Breast epithelium (tissue), 3 donors: ENCODE data around the gene PTPRG.

Experiments
- POLR2A ChIP-seq: fragments of 450-650 bp; IDR thresholded peaks from one replicate; pipeline ENCODE4 v1.6.1; 2016; ENCODE audit warnings: antibody characterized with exemption, mild to moderate bottlenecking, moderate library complexity
- POLR2AphosphoS5 ChIP-seq, 3 donors: sonication (generic); formaldehyde crosslinking; IDR thresholded peaks; one replicate each; pipeline ENCODE4 v1.6.1; 2017; ENCODE audit warnings: antibody characterized with exemption in 3 of 3
- TF ChIP-seq, protein P1 (sequence below), 3 donors: fragments of 450-650 bp; IDR thresholded peaks; one replicate each; pipeline ENCODE4 v1.5.1; 2016 to 2017; ENCODE audit warnings: antibody characterized with exemption in 3 of 3, mild to moderate bottlenecking in 3 of 3, moderate library complexity in 3 of 3

DNA sequence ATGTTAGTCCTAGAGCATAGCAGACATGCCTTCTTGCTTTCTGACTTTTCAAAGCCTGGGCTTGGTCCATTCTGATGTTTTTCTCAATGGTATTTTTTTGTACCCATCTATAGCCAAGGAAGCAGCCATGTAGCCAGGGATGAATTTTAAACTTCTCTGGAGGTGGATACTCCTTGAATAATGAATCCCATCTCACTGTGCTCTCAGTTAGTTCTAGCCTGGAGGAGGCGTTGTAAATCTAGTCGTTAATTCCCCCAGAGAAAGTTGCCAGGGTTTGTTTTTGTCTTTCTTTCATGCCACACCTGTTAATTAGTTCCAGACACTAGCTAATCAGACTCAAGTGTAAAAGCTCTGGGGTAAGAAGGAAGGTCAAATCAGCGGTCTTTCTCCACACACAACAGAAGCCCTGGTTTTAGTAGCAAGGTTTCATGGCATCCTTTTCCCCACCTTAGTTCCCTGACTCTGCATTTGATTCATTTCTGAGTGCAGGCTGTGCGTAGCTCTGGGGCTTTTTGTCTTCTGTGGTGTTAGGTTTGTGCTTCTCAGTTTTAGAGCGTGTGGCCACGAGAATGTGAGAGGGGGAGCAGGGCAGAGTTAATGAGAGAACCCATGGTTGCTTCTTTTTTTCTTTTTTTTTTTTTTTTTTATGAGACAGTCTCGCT, 19.7 kb downstream of the PTPRG start:
- TF ChIP-seq, protein P1, sequence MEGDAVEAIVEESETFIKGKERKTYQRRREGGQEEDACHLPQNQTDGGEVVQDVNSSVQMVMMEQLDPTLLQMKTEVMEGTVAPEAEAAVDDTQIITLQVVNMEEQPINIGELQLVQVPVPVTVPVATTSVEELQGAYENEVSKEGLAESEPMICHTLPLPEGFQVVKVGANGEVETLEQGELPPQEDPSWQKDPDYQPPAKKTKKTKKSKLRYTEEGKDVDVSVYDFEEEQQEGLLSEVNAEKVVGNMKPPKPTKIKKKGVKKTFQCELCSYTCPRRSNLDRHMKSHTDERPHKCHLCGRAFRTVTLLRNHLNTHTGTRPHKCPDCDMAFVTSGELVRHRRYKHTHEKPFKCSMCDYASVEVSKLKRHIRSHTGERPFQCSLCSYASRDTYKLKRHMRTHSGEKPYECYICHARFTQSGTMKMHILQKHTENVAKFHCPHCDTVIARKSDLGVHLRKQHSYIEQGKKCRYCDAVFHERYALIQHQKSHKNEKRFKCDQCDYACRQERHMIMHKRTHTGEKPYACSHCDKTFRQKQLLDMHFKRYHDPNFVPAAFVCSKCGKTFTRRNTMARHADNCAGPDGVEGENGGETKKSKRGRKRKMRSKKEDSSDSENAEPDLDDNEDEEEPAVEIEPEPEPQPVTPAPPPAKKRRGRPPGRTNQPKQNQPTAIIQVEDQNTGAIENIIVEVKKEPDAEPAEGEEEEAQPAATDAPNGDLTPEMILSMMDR (IDR thresholded peaks at IDR 0.05), result no peak
- TF ChIP-seq POLR2A (no peak), POLR2AphosphoS5 (IDR thresholded peaks at IDR 0.05) (no peak)
